ENCODE data around the gene AP5Z1. TPM values are rescaled to one million over a fixed set of nuclear protein-coding genes. Genes with fewer than 3 reads are reported as not detected.

The AP5Z1 gene
- total RNA-seq, 4 donors from 2014 or later = 12.9 to 40.2 (median 14.6) TPM

DNA sequence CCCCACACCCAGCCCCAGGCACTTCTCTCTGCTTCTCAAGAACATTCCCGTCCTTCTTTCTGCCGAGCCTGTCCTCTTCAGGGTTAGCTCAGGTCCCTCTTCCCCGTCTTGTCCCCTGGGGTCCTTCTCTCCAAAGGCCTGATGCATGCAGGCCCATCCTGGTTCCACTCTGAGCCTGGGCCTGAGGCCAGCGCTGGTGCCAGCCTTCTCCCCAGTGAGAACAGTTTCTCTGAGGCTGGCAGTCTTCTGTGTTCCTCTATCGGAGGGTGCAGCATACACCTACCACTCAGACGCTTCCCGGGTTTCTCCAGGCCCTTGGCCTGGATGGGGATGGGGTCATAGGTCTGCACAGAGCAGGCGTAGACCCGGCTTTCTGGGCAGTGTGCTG, 14.6 kb downstream of the AP5Z1 start:
- Histone ChIP-seq H3K36me3 (no peaks in the 10 kb centered on the region), H3K4me3 (no peak overlapping the region), H3K27ac (no peak overlapping the region), H3K9me3 (no peaks in the 10 kb centered on the region), H3K27me3 (no peaks in the 10 kb centered on the region), H3K4me1 (no peaks in the 10 kb centered on the region)
- intact Hi-C loops (cut with DNase I; ENCODE audit: low total_unique reads) = loop anchor here (10.0 kb wide), 1 partner anchor 95 kb away; the partner anchor contains the start of gene RADIL
- TF ChIP-seq, protein P1, sequence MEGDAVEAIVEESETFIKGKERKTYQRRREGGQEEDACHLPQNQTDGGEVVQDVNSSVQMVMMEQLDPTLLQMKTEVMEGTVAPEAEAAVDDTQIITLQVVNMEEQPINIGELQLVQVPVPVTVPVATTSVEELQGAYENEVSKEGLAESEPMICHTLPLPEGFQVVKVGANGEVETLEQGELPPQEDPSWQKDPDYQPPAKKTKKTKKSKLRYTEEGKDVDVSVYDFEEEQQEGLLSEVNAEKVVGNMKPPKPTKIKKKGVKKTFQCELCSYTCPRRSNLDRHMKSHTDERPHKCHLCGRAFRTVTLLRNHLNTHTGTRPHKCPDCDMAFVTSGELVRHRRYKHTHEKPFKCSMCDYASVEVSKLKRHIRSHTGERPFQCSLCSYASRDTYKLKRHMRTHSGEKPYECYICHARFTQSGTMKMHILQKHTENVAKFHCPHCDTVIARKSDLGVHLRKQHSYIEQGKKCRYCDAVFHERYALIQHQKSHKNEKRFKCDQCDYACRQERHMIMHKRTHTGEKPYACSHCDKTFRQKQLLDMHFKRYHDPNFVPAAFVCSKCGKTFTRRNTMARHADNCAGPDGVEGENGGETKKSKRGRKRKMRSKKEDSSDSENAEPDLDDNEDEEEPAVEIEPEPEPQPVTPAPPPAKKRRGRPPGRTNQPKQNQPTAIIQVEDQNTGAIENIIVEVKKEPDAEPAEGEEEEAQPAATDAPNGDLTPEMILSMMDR (IDR thresholded peaks at IDR 0.05) = no peak
- TF ChIP-seq POLR2A (IDR thresholded peaks at IDR 0.05) = no peak
- no peak for DNase-seq

DNA sequence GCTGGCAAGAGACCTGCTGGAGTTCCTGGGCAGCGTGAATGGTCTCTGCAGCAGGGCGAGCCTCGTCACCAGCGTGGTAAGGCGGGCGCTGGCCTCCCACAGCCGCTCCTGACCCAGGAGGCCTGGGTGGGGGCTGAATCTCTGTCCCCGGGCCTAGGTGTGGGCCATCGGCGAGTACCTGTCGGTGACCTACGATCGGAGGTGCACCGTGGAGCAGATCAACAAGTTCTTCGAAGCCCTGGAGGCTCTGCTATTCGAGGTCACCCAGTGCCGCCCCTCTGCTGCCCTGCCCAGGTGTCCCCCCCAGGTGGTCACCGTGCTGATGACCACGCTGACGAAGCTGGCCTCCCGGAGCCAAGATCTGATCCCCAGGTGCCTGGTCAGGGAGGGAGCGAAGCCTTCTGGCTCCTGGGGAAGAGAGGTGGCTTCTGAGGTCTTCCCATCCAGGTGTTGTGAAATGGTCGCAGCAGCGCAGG, 15.1 kb downstream of the AP5Z1 start:
- H3K36me3 ChIP-seq = no peaks in the 10 kb centered on the region
- intact Hi-C loops (cut with DNase I; ENCODE audit: low total_unique reads) = loop anchor here (10.0 kb wide), 1 partner anchor 94 kb away; the partner anchor contains the start of gene RADIL

DNA sequence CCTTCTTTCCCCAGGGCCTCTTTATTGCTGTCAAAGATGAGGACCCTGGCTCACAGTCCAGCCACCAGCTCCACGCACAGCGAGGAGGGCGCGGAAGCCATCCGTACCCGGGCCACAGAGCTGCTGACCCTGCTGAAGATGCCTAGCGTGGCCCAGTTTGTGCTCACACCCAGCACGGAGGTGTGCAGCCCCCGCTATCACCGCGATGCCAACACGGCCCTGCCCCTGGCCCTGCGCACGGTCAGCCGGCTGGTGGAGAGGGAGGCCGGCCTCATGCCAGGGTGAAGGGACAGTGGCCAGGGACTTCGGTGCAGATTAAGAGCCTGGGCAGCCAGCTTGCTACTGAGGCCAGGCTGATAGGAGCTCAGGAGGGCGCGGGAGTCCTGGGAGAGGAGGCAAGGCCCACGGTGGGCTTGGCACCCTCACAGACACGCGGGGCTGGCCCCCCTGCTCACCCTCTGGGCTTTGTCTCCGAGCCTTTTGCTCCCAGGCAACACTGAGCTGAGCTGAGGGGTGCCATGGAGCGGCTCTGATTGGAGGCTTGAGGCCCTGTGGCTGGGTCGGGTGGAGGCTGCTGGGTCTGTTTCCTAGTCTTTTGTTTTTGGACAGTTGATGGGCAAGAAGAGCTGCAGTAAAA, 15.8 kb downstream of the AP5Z1 start:
- Histone ChIP-seq H3K9me3 (no peaks in the 10 kb centered on the region), H3K27ac (no peak overlapping the region), H3K27me3 (no peaks in the 10 kb centered on the region), H3K4me3 (no peak overlapping the region), H3K36me3 (no peaks in the 10 kb centered on the region), H3K4me1 (no peaks in the 10 kb centered on the region)
- TF ChIP-seq, protein P1 (IDR thresholded peaks at IDR 0.05) = no peak
- no peak for TF ChIP-seq POLR2A (IDR thresholded peaks at IDR 0.05)
- intact Hi-C loops (cut with DNase I; ENCODE audit: low total_unique reads) = loop anchor here (10.0 kb wide), 1 partner anchor 94 kb away; the partner anchor contains the start of gene RADIL
- no peak for DNase-seq

More for the DNA sequence above, 15.1 kb downstream of the AP5Z1 start:
- Histone ChIP-seq H3K27me3 (no peaks in the 10 kb centered on the region), H3K4me3 (no peak overlapping the region), H3K27ac (no peak overlapping the region), H3K9me3 (no peaks in the 10 kb centered on the region), H3K4me1 (no peaks in the 10 kb centered on the region)
- DNase-seq = no peak
- TF ChIP-seq, protein P1 (IDR thresholded peaks at IDR 0.05) = no peak
- no peak for TF ChIP-seq POLR2A (IDR thresholded peaks at IDR 0.05)

DNA sequence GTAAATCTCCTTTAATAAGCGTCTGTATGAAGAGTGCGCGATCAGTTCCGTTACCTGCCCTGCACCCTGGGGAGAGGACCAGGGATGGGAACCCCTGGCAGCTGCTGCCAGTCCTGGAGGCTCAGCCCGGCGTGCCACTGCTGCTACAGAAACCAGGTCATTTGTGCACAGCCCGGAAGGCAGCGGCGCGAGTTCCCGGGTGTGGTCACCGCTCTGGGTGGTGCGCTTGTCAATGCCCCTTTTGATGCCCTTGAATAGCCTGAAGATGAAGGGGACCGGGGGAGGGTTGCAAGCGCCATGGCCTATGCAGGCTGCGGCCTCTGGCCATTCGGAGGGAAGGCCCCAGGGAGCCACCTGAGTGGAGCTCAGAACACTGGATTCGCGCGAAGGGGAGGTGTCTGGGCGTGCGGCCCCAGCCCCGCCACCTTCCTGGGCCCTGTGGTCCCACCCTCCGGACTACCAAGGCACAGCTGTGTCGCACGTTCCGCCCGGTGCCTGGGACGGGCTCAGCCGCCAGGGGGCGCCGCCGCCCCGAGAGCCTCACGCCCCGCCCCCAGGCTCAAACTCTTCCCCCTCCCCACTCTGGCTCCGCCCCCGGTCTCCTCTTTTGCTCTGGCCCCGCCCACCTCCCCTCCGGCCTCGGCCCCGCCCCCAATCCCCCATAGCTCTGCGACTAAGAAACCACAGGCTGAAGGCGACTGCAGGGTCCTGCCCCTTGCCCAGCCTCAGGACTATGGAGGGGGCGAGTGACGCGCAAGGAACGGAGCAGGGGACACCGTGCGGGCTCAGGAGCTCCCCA, 16.5 kb downstream of the AP5Z1 start:
- intact Hi-C loops (cut with DNase I; ENCODE audit: low total_unique reads) = loop anchor here (10.0 kb wide), 1 partner anchor 93 kb away; the partner anchor contains the start of gene RADIL
- TF ChIP-seq, protein P1 (IDR thresholded peaks at IDR 0.05) = peak; percentile 46 to 64 (median 62)
- no peak for TF ChIP-seq POLR2A (IDR thresholded peaks at IDR 0.05)
- DNase-seq = peak; percentile 69 to 79
- Histone ChIP-seq H3K4me3 (peak overlapping the region; percentile 38 to 45), H3K36me3 (no peaks in the 10 kb centered on the region), H3K27ac (peak overlapping the region; percentile 31 to 50), H3K27me3 (no peaks in the 10 kb centered on the region), H3K9me3 (no peaks in the 10 kb centered on the region), H3K4me1 (no peaks in the 10 kb centered on the region)

Data from uterus (tissue), 4 donors.